GM12801 (cell line): Measurements from ENCODE around the gene PYCR2.

Source experiments
- TF ChIP-seq, protein P1 (sequence below): IDR thresholded peaks from one replicate; pipeline ENCODE4 v1.5.1; 2011; ENCODE audit warnings: control low read depth; ENCODE audit not compliant: insufficient read length; ENCODE audit errors: extremely low read depth

Gene PYCR2

GRCh38 chr1:225930566-225930965 lies 6.5 kb upstream of the PYCR2 start:
- TF ChIP-seq, protein P1, sequence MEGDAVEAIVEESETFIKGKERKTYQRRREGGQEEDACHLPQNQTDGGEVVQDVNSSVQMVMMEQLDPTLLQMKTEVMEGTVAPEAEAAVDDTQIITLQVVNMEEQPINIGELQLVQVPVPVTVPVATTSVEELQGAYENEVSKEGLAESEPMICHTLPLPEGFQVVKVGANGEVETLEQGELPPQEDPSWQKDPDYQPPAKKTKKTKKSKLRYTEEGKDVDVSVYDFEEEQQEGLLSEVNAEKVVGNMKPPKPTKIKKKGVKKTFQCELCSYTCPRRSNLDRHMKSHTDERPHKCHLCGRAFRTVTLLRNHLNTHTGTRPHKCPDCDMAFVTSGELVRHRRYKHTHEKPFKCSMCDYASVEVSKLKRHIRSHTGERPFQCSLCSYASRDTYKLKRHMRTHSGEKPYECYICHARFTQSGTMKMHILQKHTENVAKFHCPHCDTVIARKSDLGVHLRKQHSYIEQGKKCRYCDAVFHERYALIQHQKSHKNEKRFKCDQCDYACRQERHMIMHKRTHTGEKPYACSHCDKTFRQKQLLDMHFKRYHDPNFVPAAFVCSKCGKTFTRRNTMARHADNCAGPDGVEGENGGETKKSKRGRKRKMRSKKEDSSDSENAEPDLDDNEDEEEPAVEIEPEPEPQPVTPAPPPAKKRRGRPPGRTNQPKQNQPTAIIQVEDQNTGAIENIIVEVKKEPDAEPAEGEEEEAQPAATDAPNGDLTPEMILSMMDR, result no peak

DNA sequence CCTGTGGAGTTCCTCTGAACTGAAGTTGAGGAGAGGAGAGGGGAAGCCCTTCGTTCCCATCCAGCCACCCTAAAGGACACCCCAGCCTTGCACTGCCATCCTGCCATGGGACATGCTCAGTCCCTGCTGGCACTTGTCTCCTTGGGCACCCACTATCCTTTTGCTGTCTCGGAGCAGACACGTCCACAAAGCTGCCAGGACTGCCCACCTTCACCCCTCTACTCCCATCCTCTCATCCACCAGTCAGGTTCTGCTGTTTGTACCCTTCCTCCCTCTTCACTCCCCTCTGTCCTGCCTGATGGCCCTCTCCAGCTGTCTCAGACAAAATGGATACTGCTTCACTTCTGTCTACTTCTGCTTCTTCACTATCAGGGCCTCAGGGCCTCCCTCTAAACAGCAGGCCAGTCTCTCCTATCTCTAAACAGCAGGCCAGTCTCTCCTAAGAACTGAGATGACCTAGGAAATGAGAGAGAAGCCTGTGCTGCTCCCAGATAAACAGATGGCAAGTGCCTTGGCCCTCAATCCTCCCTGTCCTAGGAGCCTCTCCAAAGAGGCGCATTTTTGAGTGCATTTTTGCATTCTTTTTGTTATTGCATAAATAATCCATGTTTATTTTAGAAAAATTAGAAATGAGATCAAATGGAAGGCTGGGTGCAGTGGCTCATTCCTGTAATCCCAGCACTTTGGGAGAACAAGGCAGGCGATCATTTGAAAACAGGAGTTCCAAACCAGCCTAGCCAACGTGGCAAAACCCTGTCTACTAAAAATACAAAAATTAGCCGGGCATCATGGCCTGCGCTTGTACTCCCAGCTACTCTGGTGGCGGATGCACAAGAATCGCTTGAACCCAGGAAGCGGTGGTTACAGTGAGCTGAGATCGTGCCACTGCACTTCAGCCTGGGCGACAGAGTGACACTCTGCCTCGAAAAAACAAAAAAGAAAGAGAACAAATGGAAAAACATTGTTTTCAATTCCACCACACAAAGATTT lies 4.4 kb upstream of the PYCR2 start:
- TF ChIP-seq, protein P1, result no peak

GRCh38 chr1:225926551-225927113 lies 2.6 kb upstream of the PYCR2 start:
- TF ChIP-seq, protein P1, result no peak

- TF ChIP-seq, protein P1, result no peak
Measured at GRCh38 chr1:225923381-225923691, 714 bp downstream of the PYCR2 start.

DNA sequence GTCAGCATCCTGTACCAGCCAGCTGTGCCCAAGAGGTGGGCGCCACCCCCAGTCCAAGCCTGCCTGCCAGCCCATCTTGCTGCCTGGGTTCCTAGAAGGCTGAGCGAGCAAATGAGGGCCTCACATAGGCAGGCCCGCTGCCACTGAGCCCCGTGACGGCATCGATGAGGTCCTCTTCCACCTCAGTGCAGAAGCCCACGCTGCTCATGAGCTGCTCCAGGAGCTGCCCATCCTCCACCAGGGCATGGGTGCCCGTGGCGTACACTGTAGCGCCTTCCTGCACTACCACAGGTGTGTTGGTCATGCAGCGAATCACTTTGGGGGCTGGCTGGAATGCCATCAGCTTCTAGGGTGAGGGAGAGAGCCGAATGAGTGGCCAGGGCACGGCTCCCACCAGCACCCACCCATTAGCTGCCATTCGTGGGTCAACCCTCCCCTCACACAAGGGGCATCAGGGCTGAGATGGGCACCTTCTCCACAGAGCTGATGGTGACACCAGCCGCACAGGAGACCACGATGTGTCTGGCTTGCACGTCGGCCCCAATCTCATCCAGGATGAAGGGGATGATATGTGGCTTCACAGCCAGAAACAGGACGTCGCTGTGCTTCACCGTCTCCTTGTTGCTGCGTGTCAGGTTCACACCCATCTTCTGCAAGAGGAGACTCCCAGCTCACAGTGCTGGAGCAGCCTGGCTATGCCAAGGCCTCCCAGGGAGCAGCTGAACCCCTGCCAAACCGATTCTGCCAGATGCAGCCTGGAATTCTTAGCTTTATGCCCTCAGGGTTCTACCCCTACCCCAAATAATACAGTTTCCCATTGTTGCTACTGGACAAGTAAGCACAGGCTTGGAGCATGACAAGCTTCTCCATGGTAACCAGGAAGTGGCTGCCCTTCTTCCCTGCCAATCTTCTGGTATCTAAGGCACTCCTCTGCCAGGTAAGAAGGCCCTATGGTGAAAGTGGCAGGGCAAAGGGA lies 2.0 kb downstream of the PYCR2 start:
- TF ChIP-seq, protein P1, result no peak

DNA sequence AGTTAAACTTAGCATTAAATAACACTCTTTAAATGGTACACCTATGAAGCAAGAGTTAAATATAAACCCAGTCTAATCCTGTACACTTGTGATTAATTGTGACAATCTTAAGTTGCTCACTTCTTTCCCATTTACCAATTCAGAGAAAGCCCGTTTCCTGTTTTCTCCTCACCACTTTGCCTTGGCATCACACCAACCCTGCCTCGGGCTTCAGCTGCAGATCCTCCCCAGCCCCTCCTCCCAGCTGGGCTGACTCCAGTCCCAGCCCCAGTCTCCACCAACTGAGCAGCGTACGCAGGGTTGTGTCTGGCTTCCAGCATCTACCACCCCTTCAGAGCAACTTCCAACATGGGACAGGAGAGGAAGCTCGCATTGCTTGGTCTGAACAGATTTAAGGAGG lies 4.1 kb downstream of the PYCR2 start:
- TF ChIP-seq, protein P1, result no peak

DNA sequence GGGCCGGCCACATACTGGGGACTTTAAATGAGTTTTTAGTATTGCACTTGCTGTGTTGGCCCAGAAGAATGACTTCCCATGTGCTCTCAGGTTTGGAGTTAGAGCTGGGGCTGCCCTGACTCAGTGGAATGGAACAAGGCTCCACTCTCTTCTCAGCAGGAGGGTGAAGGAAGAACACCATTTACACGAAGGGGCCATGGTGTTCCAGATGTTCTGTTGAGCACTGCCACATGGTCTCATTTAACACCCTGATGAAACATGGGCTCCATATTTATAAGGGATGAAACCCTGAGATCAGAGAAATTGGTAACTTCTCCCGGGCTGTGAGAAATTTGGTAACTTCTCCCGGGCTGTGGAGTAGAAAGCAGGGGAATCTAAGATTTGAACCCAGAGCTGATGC lies 5.8 kb downstream of the PYCR2 start:
- TF ChIP-seq, protein P1, result no peak
